Transverse colon (tissue), 4 donors: ENCODE results near the gene LMX1A. TPM values are rescaled to one million over a fixed set of nuclear protein-coding genes. Genes with fewer than 3 reads are reported as not detected.

Source experiments
- DNase-seq: peaks from one replicate; pipeline ENCODE4 v3.0.0-alpha.2; 2019
- H3K27ac ChIP-seq, 4 donors: fragments of 200-600 bp; sonication (generic); 2 replicates each; pipeline ENCODE4 v1.5.1; 2016 to 2018; ENCODE audit warnings: inconsistent platforms in 4 of 4
- H3K27me3 ChIP-seq: fragments of 200-600 bp; sonication (generic); 2 replicates; pipeline ENCODE4 v1.5.1; 2017; ENCODE audit warnings: inconsistent platforms
- H3K36me3 ChIP-seq, 4 donors: fragments of 200-600 bp; sonication (generic); 2 replicates each; pipeline ENCODE4 v1.5.1; 2017 to 2019; ENCODE audit warnings: inconsistent platforms in 4 of 4
- H3K4me1 ChIP-seq, 4 donors: fragments of 200-600 bp; sonication (generic); 2 replicates each; pipeline ENCODE4 v1.5.1; 2017 to 2020; ENCODE audit warnings: inconsistent platforms in 4 of 4
- H3K4me3 ChIP-seq, 4 donors: fragments of 200-600 bp; sonication (generic); 1 replicate in 1 of 4; 2 replicates in 3 of 4; pipeline versions ENCODE4 v1.5.1 to v1.6.1; 2017 to 2019; ENCODE audit warnings: inconsistent platforms in 4 of 4
- H3K9me3 ChIP-seq, 2 donors: fragments of 200-600 bp; sonication (generic); 2 replicates each; pipeline ENCODE4 v1.5.1; 2017 to 2019; ENCODE audit warnings: inconsistent platforms in 2 of 2
- CTCF ChIP-seq, 5 experiments: fragments of 200-600 bp in 3 of 5; fragments of 450-650 bp in 2 of 5; sonication (generic) in 3 of 5; IDR thresholded peaks; 1 replicate in 2 of 5; 2 replicates in 3 of 5; pipeline ENCODE4 v1.5.1; 2016 to 2017; ENCODE audit warnings: antibody characterized with exemption in 5 of 5, inconsistent platforms in 3 of 5, mild to moderate bottlenecking in 2 of 5, moderate library complexity in 1 of 5
- EP300 ChIP-seq: sonication (generic); formaldehyde crosslinking; IDR thresholded peaks from one replicate; pipeline ENCODE4 v1.6.1; 2017; ENCODE audit warnings: antibody characterized with exemption, low read depth
- POLR2A ChIP-seq: fragments of 450-650 bp; IDR thresholded peaks from one replicate; pipeline ENCODE4 v1.6.1; 2016; ENCODE audit warnings: antibody characterized with exemption, mild to moderate bottlenecking, moderate library complexity
- POLR2AphosphoS5 ChIP-seq, 3 donors: sonication (generic); formaldehyde crosslinking; IDR thresholded peaks; one replicate each; pipeline ENCODE4 v1.6.1; 2016; ENCODE audit warnings: antibody characterized with exemption in 3 of 3
- WGBS, 2 donors: methylation state at CpG; one replicate each; pipeline ENCODE4 v1.1.5; 2018; ENCODE audit warnings: low coverage in 1 of 2; 5-methylcytosine and 5-hydroxymethylcytosine counted together
- in situ Hi-C, 4 donors: fragments of 200-750 bp; cut with MboI; loops; one replicate each; pipeline versions ENCODE4 v1.15.0 to v1.15.1; 2017; ENCODE audit warnings: low sequenced_read_pairs in 3 of 4, low pct_ligation_motif_present in 1 of 4, low pct_unique_long_range_greater_than_20kb in 1 of 4
- intact Hi-C: fragments of 100-400 bp; cut with DNase I; formaldehyde crosslinking; loops from one replicate; pipeline ENCODE4 v1.15.1; 2023; ENCODE audit warnings: low total_unique reads
- total RNA-seq, 4 donors: library from RNA; depleted of rRNA; stranded (reverse); fragments of >200 nt; gene quantifications; one replicate each; pipeline ENCODE4 v1.1.0, GENCODE V29; 2016

Gene LMX1A
- total RNA-seq, 4 donors from 2014 or later: 0.41 to 0.79 TPM; not detected in 2

GRCh38 chr1:165352442-165353293 is 3.8 kb downstream of the LMX1A start:
- no peak for TF ChIP-seq CTCF (IDR thresholded peaks at IDR 0.05)
- no peak for TF ChIP-seq EP300
- peak; percentile 35 for TF ChIP-seq POLR2A
- peak; percentile 19 to 26 (median 26) for TF ChIP-seq POLR2AphosphoS5 (IDR thresholded peaks at IDR 0.05)
- in situ Hi-C loops (loop anchor here in 1 of 4 donors (25.0 kb wide), 1 partner anchor 215 kb away; no protein-coding TSS in a partner anchor), intact Hi-C loops (no loop called here)
- peak overlapping the region in 3 of 4 donors; percentile 20 to 45 (median 24) for H3K4me3 ChIP-seq
- peaks cover 100% of the 10 kb centered on the region for H3K27me3 ChIP-seq
- peaks cover 10 to 51% (median 26%) of the 10 kb centered on the region in 4 donors for H3K4me1 ChIP-seq
- H3K36me3 ChIP-seq: no peaks in the 10 kb centered on the region
- 8% methylated on average over 52 of the region's 59 CpGs; no CpG with 5 or more reads in 1 of the 2 donors for WGBS, 2 donors
- no peaks in the 10 kb centered on the region for H3K9me3 ChIP-seq
- peak; percentile 77 for DNase-seq
- no peak overlapping the region for H3K27ac ChIP-seq

- Histone ChIP-seq H3K4me1 (peaks cover 10 to 51% (median 26%) of the 10 kb centered on the region in 4 donors), H3K36me3 (no peaks in the 10 kb centered on the region), H3K4me3 (peak overlapping the region in 3 of 4 donors; percentile 20 to 45 (median 24)), H3K27me3 (peaks cover 100% of the 10 kb centered on the region), H3K9me3 (no peaks in the 10 kb centered on the region), H3K27ac (no peak overlapping the region)
- intact Hi-C loops (no loop called here), in situ Hi-C loops (loop anchor here in 1 of 4 donors (25.0 kb wide), 1 partner anchor 215 kb away; no protein-coding TSS in a partner anchor)
- no peak for DNase-seq
- 10 to 11% methylated on average over 14 to 20 of the region's 20 CpGs for WGBS, 2 donors
- TF ChIP-seq CTCF (IDR thresholded peaks at IDR 0.05): no peak
- no peak for TF ChIP-seq POLR2A
- no peak for TF ChIP-seq POLR2AphosphoS5 (IDR thresholded peaks at IDR 0.05)
- no peak for TF ChIP-seq EP300
These were observed 4.6 kb downstream of the LMX1A start for GRCh38 chr1:165351863-165352441.

- in situ Hi-C loops: loop anchor here in 1 of 4 donors (25.0 kb wide), 1 partner anchor 214 kb away; no protein-coding TSS in a partner anchor
- peaks cover 6 to 41% (median 16%) of the 10 kb centered on the region in 4 donors for H3K4me1 ChIP-seq
- H3K27me3 ChIP-seq: peaks cover 100% of the 10 kb centered on the region
These were observed 5.7 kb downstream of the LMX1A start for GRCh38 chr1:165350840-165351239.

GRCh38 chr1:165345502-165345901 is 11.0 kb downstream of the LMX1A start:
- in situ Hi-C loops (no loop called here), intact Hi-C loops (no loop called here)
- Histone ChIP-seq H3K9me3 (no peaks in the 10 kb centered on the region), H3K4me3 (no peak overlapping the region), H3K36me3 (no peaks in the 10 kb centered on the region), H3K27ac (no peak overlapping the region), H3K4me1 (no peaks in the 10 kb centered on the region), H3K27me3 (peaks cover 94% of the 10 kb centered on the region)
- no peak for DNase-seq
- WGBS, 2 donors: 33 to 40% methylated on average over 3 to 7 of the region's 7 CpGs
- TF ChIP-seq CTCF (IDR thresholded peaks at IDR 0.05) (no peak), POLR2AphosphoS5 (IDR thresholded peaks at IDR 0.05) (no peak), EP300 (no peak), POLR2A (no peak)

More at GRCh38 chr1:165350840-165351239, 5.7 kb downstream of the LMX1A start:
- intact Hi-C loops: no loop called here
- H3K27ac ChIP-seq: no peak overlapping the region
- no peak for DNase-seq
- 0 to 17% methylated on average over 2 to 3 of the region's 3 CpGs for WGBS, 2 donors
- no peak for TF ChIP-seq EP300
- no peaks in the 10 kb centered on the region for H3K9me3 ChIP-seq
- no peak overlapping the region for H3K4me3 ChIP-seq
- H3K36me3 ChIP-seq: no peaks in the 10 kb centered on the region
